ENCODE data around the gene KATNBL1.
"Not testable (repeated sequence)": the region's sequence is repeated elsewhere in the genome, so short reads cannot be mapped to it uniquely, and the experiment has no call there.

Gene KATNBL1

GRCh38 chr15:34193272-34193671 is 16.6 kb downstream of the KATNBL1 start:
- DNase-seq: not testable (repeated sequence)

DNA sequence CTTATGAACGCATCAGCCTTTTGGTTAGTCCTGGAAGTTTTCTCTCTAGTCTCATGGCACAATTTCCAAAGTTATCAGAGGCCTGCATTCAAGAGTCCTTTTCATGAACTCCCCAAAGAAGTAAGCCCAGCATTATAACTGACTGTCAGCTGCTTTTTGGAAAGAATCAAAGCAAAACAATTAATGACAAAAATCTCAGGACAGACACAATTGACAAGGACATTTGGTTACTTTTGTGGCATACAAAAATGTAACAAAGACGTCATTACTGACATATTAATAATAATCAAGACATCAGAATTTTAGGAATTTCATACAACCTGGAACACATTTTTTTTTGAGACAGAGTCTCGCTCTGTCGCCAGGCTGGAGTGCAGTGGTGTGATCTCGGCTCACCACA is 21.2 kb downstream of the KATNBL1 start:
- no peak for DNase-seq

DNA sequence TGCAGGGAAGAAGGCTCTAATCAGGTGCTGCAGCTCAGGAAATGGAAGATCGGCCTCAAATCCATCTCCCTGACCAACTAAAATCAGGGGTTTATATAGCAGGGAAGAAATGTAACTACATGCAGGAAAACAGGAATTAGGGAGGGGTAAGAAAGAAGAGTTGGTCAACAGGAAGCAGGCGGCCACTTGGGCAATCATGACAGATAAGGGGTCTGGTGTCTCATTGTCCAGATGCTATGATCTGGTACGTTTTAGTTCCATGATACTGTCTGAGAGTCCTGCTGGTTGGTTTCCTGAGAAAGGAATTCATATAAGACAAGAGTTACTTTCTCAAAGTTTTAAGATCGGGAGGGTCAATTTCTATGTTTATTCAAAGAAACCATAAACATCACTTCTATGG is 24.2 kb downstream of the KATNBL1 start:
- DNase-seq: no peak

DNA sequence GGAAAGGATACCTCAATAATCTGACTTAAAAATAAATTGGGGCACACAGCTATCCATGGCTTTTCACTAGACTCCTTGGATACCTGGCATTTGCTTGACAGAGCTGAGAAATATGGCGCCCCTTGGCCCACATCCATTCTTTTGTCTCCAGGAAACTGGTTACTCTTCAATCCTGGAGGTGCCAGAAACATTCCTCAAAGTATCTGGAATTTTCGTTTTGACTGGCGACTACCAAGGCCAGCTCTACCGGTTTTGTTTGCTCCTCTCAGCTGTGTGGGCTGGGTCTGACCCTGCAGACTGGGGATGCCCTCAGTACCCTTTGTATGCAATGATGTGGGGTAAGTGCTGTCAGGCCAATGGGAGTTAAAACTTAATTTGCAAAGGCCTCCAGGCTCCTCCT is 27.0 kb downstream of the KATNBL1 start:
- no peak for DNase-seq

DNA sequence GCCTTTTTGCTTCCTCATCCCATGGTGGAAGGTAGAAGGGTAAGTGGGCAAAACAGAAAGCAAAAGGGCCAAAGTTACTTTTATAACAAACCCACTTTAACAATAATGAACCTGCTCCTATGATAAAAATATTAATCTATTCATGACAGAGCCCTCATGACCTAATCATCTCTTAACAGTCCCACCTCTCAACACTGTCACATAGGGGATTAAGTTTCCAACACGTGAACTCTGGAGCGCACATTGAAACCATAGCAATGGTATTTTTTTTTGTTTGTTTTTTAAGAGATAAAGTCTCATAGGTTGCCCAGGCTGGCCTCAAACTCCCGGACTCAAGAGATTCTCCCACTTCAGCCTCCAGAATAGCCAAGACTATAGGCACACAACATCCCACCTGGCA is 30.7 kb downstream of the KATNBL1 start:
- no peak for DNase-seq

- DNase-seq: not testable (repeated sequence)
Measured at GRCh38 chr15:34165987-34166573, 43.8 kb downstream of the KATNBL1 start.

DNA sequence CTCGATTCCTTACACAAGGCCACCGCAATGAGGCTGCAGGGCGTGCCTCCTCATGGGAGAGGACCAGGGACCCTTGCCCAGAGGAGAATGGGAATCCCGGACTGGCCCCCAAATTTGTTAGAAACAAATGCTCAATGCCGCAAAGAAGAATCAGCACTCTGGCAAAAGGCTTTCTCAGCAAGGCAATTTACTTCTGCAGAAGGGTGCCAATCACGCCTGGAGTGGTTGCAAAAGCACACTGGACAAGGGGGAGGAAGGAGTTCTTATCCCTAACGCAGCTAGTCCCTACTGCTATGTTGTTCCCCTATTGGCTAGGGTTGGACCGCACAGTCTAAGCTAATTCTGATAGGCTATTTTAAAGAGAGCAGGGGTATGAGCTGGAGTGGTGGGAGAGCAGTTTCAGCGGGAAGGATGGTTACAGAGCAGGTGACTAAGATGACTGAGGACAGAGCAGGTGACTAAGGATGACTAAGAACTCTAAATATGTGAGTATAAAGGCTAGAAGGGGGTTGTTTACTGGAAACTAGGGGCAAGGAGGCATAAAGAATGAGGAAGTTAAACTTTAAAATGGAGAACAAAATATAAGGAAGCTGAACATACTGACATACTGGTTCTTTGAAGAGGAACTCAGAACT is 48.5 kb downstream of the KATNBL1 start:
- no peak for DNase-seq

DNA sequence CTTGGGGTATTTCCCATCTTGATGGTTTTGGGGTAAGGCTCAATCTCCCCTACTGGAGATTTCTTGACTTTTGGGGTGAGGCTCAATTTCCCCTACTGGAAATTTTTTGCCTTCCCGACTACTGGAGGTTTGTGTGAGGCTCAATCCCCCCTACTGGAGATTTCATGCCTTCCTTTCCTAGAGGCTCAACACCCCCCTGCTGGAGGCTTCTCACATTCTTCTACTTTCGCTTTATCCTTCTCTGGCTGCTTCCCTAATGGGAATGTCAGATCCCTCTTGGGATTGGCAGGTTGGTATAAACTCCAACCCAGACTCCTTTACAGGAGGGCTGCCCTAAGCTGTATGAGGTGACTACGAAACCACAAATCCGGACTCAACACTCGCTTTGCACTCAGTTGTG is 49.2 kb downstream of the KATNBL1 start:
- no peak for DNase-seq

- no peak for DNase-seq
Measured at GRCh38 chr15:34158355-34158754, 51.5 kb downstream of the KATNBL1 start.

- no peak for DNase-seq
Measured at GRCh38 chr15:34155859-34156258, 54.0 kb downstream of the KATNBL1 start.

GRCh38 chr15:34154725-34155204 is 55.1 kb downstream of the KATNBL1 start:
- DNase-seq: no peak

GRCh38 chr15:34147371-34148140 is 62.3 kb downstream of the KATNBL1 start:
- DNase-seq: no peak

- no peak for DNase-seq
Measured at GRCh38 chr15:34133511-34133910, 76.4 kb downstream of the KATNBL1 start.

- DNase-seq: no peak
Measured at GRCh38 chr15:34132881-34133280, 77.0 kb downstream of the KATNBL1 start.

GRCh38 chr15:34128898-34129297 is 81.0 kb downstream of the KATNBL1 start:
- DNase-seq: no peak

- no peak for DNase-seq
Measured at GRCh38 chr15:34126522-34126921, 83.4 kb downstream of the KATNBL1 start.

DNA sequence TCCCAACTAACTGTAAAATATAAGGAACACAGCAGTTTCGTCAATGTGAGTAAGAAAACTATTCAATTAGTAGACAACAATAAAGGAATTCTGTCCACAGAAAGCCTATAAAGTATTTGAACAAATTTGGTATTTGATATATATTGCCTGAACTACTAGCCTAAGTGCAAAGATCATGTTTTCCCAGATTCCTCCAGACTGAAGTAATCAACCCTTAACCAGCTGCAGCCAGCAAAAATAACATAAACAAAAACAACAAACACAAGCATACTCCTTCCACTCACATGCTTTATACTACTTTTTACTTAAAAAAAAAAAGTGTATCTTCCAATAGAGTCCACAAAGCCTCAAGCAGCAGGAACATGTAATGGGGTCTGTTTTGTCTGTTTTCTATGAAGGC is 84.0 kb downstream of the KATNBL1 start:
- DNase-seq: no peak

DNA sequence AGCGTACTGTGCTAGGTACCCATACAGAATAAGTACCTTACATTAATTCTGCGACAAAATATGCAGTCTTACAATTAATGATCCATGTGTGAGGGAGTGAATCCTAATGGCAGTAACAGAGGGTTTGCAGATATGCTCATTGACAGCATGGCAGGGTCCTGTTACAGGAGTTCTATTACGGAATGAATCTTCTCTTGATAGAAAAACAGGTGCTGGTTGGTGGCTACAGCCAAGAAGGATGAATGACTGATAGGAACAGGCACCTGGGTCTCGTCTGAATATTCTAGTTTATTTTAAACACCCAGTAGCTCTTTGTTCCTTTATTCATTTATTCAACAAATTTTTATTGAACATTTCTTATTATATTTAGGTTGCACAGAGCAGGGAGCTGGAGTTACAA is 85.2 kb downstream of the KATNBL1 start:
- DNase-seq: no peak

- no peak for DNase-seq
Measured at GRCh38 chr15:34122771-34123183, 87.1 kb downstream of the KATNBL1 start.

DNA sequence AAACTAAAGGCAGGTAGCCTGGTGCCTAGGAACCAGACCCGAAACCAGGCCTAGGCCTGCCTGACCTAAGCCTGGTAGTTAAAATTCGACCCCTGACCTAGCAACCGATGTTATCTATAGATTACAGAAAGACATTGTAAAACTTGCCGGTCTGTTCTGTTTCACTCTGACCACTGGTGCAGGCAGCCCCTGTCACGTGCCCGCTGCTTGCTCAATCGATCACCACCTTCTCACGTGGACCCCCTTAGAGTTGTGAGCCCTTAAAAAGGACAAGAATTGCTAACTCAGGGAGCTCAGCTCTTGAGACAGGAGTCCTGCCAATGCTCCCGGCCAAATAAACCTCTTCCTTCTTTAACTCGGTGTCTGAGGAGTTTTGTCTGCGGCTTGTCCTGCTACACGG is 88.1 kb downstream of the KATNBL1 start:
- not testable (repeated sequence) for DNase-seq

GRCh38 chr15:34120420-34120819 is 89.5 kb downstream of the KATNBL1 start:
- not testable (repeated sequence) for DNase-seq

GRCh38 chr15:34119291-34119690 is 90.6 kb downstream of the KATNBL1 start:
- DNase-seq: no peak

GRCh38 chr15:34116620-34117019 is 93.3 kb downstream of the KATNBL1 start:
- no peak for DNase-seq

GRCh38 chr15:34114739-34115138 is 95.2 kb downstream of the KATNBL1 start:
- no peak for DNase-seq
